Coronary artery (tissue), 2 donors: ENCODE measurements around the gene PRKCE.

Source experiments
- DNase-seq: peaks from one replicate; pipeline ENCODE4 v3.0.0-alpha.2; 2017; ENCODE audit warnings: low spot score
- H3K27ac ChIP-seq, 2 donors: fragments of 200-600 bp; sonication (generic); one replicate each; pipeline ENCODE4 v1.5.1; 2016 to 2019
- H3K4me3 ChIP-seq: fragments of 200-600 bp; sonication (generic); 2 replicates; pipeline ENCODE4 v1.5.1; 2016; ENCODE audit warnings: mild to moderate bottlenecking, moderate library complexity
- TF ChIP-seq, protein P1 (sequence below): fragments of 200-600 bp; sonication (generic); IDR thresholded peaks from one replicate; pipeline ENCODE4 v1.5.1; 2019; ENCODE audit warnings: antibody characterized with exemption

PRKCE gene

DNA sequence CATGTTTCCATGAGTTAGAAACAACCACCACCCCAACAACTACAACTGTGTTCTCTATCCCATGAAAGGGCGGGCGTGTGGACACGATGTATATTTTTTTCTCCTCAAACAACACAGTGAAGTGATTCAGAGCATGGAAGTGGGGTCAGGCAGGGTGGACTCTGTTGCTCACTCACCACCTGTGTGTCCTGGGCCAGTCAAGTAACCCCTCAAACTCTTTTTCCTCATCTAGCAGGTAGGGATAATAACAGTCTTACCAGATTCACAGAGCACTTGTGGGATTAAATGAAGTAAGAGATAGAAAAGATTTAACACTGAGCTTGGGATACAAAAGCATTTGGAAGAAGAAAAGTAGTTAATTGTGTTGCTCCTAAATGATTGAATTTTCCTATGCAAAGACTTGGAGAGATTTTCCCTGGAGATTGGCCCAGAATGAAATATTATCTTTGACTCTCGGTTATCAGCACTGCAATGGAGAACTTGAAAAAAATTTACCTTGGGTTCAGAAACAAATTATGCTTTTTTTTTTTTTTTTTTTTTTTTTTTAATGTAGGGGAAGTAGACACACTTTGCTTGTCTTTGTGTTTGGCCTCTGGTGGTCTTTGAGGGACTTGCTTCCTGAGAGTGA, 483.9 kb downstream of the PRKCE start:
- Histone ChIP-seq H3K4me3 (no peak overlapping the region), H3K27ac (peak overlapping the region; percentile 55 to 92)
- no peak for DNase-seq
- TF ChIP-seq, protein P1, sequence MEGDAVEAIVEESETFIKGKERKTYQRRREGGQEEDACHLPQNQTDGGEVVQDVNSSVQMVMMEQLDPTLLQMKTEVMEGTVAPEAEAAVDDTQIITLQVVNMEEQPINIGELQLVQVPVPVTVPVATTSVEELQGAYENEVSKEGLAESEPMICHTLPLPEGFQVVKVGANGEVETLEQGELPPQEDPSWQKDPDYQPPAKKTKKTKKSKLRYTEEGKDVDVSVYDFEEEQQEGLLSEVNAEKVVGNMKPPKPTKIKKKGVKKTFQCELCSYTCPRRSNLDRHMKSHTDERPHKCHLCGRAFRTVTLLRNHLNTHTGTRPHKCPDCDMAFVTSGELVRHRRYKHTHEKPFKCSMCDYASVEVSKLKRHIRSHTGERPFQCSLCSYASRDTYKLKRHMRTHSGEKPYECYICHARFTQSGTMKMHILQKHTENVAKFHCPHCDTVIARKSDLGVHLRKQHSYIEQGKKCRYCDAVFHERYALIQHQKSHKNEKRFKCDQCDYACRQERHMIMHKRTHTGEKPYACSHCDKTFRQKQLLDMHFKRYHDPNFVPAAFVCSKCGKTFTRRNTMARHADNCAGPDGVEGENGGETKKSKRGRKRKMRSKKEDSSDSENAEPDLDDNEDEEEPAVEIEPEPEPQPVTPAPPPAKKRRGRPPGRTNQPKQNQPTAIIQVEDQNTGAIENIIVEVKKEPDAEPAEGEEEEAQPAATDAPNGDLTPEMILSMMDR = no peak

DNA sequence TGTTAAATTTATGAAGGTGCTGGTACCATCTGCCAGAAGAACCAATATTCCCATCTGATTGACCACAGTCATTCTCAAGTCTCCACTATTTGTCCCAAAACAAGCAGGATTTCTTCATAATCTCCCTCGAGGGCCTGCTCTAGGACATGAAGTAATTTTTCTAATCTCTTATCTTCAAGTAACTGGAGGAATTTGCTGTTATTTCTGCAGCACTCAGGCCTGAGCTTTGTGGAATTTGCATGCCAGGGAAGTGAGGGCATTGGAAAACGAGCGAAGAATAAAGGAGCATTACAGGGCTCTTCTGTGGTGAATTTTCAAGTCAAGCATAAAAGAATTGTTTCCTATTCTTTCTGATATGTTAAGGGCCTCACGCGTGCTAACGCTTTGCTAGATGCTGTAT, 484.5 kb downstream of the PRKCE start:
- Histone ChIP-seq H3K27ac (peak overlapping the region; percentile 55 to 92), H3K4me3 (no peak overlapping the region)
- no peak for DNase-seq
- TF ChIP-seq, protein P1 = no peak

DNA sequence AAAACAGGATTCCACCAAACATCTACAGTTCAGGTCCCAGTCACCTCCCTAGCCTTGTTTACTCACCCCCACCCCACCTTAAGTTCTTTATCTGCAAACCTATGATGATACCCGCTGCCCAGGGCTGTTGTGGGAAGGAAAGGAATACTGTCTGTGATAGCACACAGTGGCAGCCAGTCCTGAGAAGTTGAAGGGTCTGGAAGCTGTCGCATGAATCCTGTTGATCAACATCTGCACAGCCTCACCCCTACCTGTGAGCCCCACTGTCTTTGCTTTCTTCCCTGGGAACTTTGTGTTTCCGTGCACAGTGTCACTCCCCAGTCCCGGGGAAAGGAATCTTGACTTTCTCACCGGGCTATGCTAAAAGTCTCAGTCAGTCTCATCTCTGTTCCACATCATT, 485.0 kb downstream of the PRKCE start:
- TF ChIP-seq, protein P1 = no peak
- H3K4me3 ChIP-seq = no peak overlapping the region
- DNase-seq = no peak
- H3K27ac ChIP-seq = peak overlapping the region; percentile 55 to 92

DNA sequence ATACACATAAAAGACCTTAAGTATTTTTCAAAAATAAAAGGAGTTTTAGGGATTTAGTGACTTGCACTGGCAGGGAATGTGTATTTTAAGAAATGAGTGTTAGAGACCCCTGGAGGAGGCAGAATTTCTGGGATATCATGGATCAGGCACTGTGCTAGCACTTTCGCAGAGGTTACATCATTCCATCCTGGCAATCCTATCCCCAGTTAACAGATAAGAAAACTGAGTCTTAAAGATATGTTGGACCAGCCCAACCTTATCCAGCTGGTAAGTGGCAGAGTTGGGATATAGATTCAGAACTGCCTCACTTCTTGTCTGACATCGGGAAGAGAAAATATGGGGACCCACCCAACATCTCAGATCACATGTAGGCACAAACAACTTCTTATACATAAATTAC, 485.5 kb downstream of the PRKCE start:
- TF ChIP-seq, protein P1 = no peak
- DNase-seq = no peak

DNA sequence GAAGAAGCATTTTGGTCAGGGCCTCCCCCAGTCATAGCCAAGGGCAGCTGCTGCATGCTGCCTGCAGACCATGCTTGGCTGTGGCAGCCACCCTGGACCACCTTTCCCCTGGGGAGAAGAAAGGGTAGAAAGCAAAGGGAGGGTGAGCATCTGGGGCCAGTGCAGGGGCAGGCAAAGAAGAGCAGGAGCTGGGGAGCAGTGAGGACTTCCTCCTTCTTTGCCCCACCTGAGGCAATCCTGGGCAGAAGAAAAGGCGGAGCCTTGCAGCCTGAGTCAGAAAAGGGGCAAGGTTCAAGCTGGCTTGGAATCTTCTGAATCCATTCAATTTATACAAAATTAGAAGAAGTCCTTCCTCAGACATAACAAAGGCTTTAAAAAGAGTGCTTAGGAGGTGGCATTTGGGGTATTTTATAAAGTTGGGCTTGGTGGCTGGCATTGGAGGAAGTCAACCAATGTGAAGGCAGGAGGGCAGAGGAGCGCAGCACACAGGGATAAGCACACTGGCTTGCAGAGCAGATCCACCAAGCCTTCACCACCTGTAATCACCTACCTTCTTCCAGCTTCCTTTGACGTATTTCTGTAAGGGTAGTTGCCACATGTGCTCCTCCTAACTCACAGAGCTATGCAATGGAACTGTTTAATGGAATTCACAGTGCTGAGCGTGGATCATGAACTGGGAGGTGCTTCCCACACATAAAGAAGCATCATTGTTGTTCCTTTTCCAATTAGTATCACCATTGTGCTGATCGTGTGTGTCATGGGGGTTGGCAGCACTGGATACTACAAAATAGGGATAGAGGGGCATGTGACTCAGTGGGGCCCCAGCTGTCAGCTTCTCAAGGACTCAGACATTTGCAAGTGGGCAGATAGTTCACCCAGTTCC, 491.3 kb downstream of the PRKCE start:
- DNase-seq = no peak
- Histone ChIP-seq H3K4me3 (no peak overlapping the region), H3K27ac (no peak overlapping the region)
- TF ChIP-seq, protein P1 = no peak

More for the DNA sequence above, 485.5 kb downstream of the PRKCE start:
- peak overlapping the region; percentile 55 to 92 for H3K27ac ChIP-seq
- H3K4me3 ChIP-seq = no peak overlapping the region

DNA sequence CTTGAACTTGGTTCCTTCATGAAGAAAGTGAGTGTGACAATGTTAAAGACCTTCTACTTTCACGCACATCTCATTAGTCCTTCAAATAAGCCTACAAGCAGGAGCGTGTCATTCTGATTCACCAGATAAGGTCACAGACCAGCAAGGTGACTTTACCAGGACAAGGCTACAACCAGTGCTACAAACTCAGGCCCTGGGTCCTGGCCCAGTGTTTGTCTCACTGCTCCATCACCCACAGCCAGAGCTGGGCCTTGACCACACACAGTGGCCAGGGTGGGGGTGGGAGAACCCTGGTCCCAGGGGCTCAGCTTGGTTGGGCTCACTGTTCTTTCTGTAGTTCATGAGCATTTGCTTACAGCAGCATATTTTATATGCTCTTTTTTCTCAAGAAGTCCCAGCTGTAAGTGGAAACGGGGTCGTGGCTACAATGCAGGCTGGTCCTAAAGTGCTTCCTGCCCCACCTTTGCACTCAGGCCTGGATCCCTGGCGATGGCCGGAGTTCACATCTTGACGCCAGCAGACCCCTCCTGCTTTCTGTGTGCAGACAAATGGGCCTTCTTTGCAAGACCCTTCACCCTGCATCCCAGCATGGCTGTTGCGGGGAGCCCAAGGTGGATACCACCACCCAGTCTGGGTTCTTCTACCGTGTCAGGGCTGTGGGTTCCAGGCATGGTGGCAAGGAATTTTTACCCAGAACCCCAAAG, 492.1 kb downstream of the PRKCE start:
- H3K27ac ChIP-seq = no peak overlapping the region
- no peak overlapping the region for H3K4me3 ChIP-seq
- TF ChIP-seq, protein P1 = no peak
- no peak for DNase-seq
